IMR-90 (cell line): ENCODE results near the gene AMPD1. TPM values are rescaled to one million over a fixed set of nuclear protein-coding genes. Genes with fewer than 3 reads are reported as not detected.

Experiments used
- ATAC-seq: fragments of 200-7000 bp; cut with Tn5 transposase; 2 replicates; pipeline ENCODE4 v1.9.1; 2020; ENCODE audit warnings: low read depth, mild to moderate bottlenecking, moderate library complexity
- BruUV-seq: library from RNA; stranded (reverse); fragments of 400-500 nt; replicated peaks from 2 replicates; lab custom pipeline; 2021; lab: Mats Ljungman, UMichigan
- CTCF ChIA-PET: fragments of 300-600 bp; formaldehyde crosslinking; extraction: SDS; loops from one replicate; lab custom pipeline; 2021; ENCODE audit warnings: antibody characterized with exemption; lab: Yijun Ruan, JAX
- POLR2A ChIA-PET: fragments of 300-600 bp; sonication (Branson Sonifier 250); formaldehyde crosslinking; loops from one replicate; lab custom pipeline; 2022; ENCODE audit warnings: antibody characterized with exemption; ENCODE audit not compliant: unreplicated experiment; lab: Charles Lee
- DNase-seq: peaks from one replicate; pipeline ENCODE4 v3.0.0; 2013
- H2AFZ ChIP-seq: replicated peaks from 2 replicates; pipeline ENCODE3; 2013; ENCODE audit warnings: low read length, mild to moderate bottlenecking; ENCODE audit not compliant: poor library complexity
- H2AK5ac ChIP-seq: 2 replicates; pipeline ENCODE4 v1.6.1; 2013; ENCODE audit warnings: low read depth, low read length, inconsistent platforms
- H2AK9ac ChIP-seq: replicated peaks from 2 replicates; pipeline ENCODE3; 2013; ENCODE audit warnings: mild to moderate bottlenecking, low read depth, low read length, moderate library complexity; ENCODE audit not compliant: poor library complexity
- H2BK120ac ChIP-seq: 2 replicates; pipeline ENCODE4 v1.6.1; 2013; ENCODE audit warnings: low read depth, low read length, inconsistent platforms
- H2BK15ac ChIP-seq: 3 replicates; pipeline ENCODE4 v1.6.1; 2013; ENCODE audit warnings: low read depth, low read length, inconsistent platforms
- H2BK20ac ChIP-seq: 2 replicates; pipeline ENCODE4 v1.6.1; 2013; ENCODE audit warnings: low read depth, mild to moderate bottlenecking, inconsistent platforms, low read length, moderate library complexity
- H2BK5ac ChIP-seq: 2 replicates; pipeline ENCODE4 v1.6.1; 2013; ENCODE audit warnings: mild to moderate bottlenecking, low read depth, low read length, inconsistent platforms; ENCODE audit not compliant: poor library complexity, severe bottlenecking
- H3K14ac ChIP-seq: replicated peaks from 2 replicates; pipeline ENCODE4 v1.6.1; 2013; ENCODE audit warnings: low read depth, low read length, inconsistent platforms
- H3K18ac ChIP-seq: 2 replicates; pipeline ENCODE4 v1.6.1; 2013; ENCODE audit warnings: low read depth, low read length, control low read depth
- H3K23ac ChIP-seq: 2 replicates; pipeline ENCODE4 v1.6.1; 2013; ENCODE audit warnings: low read depth, low read length, inconsistent platforms
- H3K27ac ChIP-seq: 2 replicates; pipeline ENCODE4 v1.5.1; 2013; ENCODE audit warnings: mild to moderate bottlenecking, control low read depth, low read length; ENCODE audit not compliant: insufficient read depth
- H3K27me3 ChIP-seq: 2 replicates; pipeline ENCODE4 v1.6.1; 2013; ENCODE audit warnings: low read length; ENCODE audit not compliant: control insufficient read depth, insufficient read depth
- H3K36me3 ChIP-seq: 2 replicates; pipeline ENCODE4 v1.6.1; 2013; ENCODE audit warnings: low read length, mixed read lengths; ENCODE audit not compliant: control insufficient read depth, insufficient read depth
- H3K4ac ChIP-seq: 2 replicates; pipeline ENCODE4 v1.6.1; 2013; ENCODE audit warnings: low read depth, low read length, inconsistent platforms
- H3K4me1 ChIP-seq: 2 replicates; pipeline ENCODE4 v1.6.1; 2013; ENCODE audit warnings: low read length, mixed read lengths; ENCODE audit not compliant: control insufficient read depth, insufficient read depth
- H3K4me2 ChIP-seq: 2 replicates; pipeline ENCODE4 v1.6.1; 2013; ENCODE audit warnings: low read depth, mild to moderate bottlenecking, control low read depth, low read length, moderate library complexity
- H3K4me3 ChIP-seq: 2 replicates; pipeline ENCODE4 v1.5.1; 2013; ENCODE audit warnings: low read depth, mild to moderate bottlenecking, control low read depth, low read length, moderate library complexity; ENCODE audit not compliant: insufficient read depth
- H3K56ac ChIP-seq: 2 replicates; pipeline ENCODE4 v1.6.1; 2013; ENCODE audit warnings: low read length, inconsistent platforms; ENCODE audit not compliant: insufficient read depth; ENCODE audit errors: extremely low read depth
- H3K79me1 ChIP-seq, 2 experiments: 2 replicates each; pipeline ENCODE4 v1.6.1; 2013; ENCODE audit warnings: low read length in 2 of 2, inconsistent platforms in 1 of 2, low read depth in 1 of 2
- H3K9ac ChIP-seq: 2 replicates; pipeline ENCODE4 v1.6.1; 2013; ENCODE audit warnings: low read depth, low read length, control low read depth
- H3K9me1 ChIP-seq: 2 replicates; pipeline ENCODE4 v1.6.1; 2013; ENCODE audit warnings: low read length, inconsistent platforms; ENCODE audit not compliant: insufficient read depth
- H3K9me3 ChIP-seq: 2 replicates; pipeline ENCODE4 v1.6.1; 2013; ENCODE audit warnings: low read length; ENCODE audit not compliant: control insufficient read depth, insufficient read depth
- H4K20me1 ChIP-seq: 2 replicates; pipeline ENCODE4 v1.6.1; 2013; ENCODE audit warnings: low read length, inconsistent platforms; ENCODE audit not compliant: insufficient read depth
- H4K5ac ChIP-seq: 2 replicates; pipeline ENCODE4 v1.6.1; 2013; ENCODE audit warnings: mild to moderate bottlenecking, low read depth, low read length, control low read depth
- H4K8ac ChIP-seq, 2 experiments: 2 replicates each; pipeline ENCODE4 v1.6.1; 2013; ENCODE audit warnings: low read depth in 2 of 2, low read length in 2 of 2, control low read depth in 1 of 2, inconsistent platforms in 1 of 2
- H4K91ac ChIP-seq: 2 replicates; pipeline ENCODE4 v1.6.1; 2013; ENCODE audit warnings: low read depth, low read length, inconsistent platforms; ENCODE audit not compliant: insufficient read depth
- BHLHE40 ChIP-seq: fragments of 150-350 bp; IDR thresholded peaks from 2 replicates; pipeline ENCODE4 v1.6.1; 2016; ENCODE audit warnings: mild to moderate bottlenecking, low read depth, low read length
- CEBPB ChIP-seq: IDR thresholded peaks from 2 replicates; pipeline ENCODE4 v1.6.1; 2012; ENCODE audit warnings: low read depth, low read length, improper control_type of control experiment
- CHD1 ChIP-seq: IDR thresholded peaks from 2 replicates; pipeline ENCODE4 v1.6.1; 2012; ENCODE audit warnings: low read depth, low read length, improper control_type of control experiment
- FOS ChIP-seq: fragments of 150-350 bp; IDR thresholded peaks from 2 replicates; pipeline ENCODE4 v1.6.1; 2016; ENCODE audit warnings: low read depth, low read length
- MAFK ChIP-seq: IDR thresholded peaks from 2 replicates; pipeline ENCODE4 v1.6.1; 2012; ENCODE audit warnings: low read depth, low read length, improper control_type of control experiment
- MAZ ChIP-seq: IDR thresholded peaks from 2 replicates; pipeline ENCODE4 v1.6.1; 2012; ENCODE audit warnings: low read depth, mild to moderate bottlenecking, low read length, improper control_type of control experiment, moderate library complexity, borderline replicate concordance
- MXI1 ChIP-seq: IDR thresholded peaks from 2 replicates; pipeline ENCODE4 v1.6.1; 2012; ENCODE audit warnings: low read depth, mild to moderate bottlenecking, low read length, moderate library complexity, borderline replicate concordance
- NFE2L2 ChIP-seq: fragments of 150-350 bp; IDR thresholded peaks from 2 replicates; pipeline ENCODE4 v1.6.1; 2016; ENCODE audit warnings: low read depth, mild to moderate bottlenecking, low read length
- POLR2A ChIP-seq: IDR thresholded peaks from 2 replicates; pipeline ENCODE4 v1.6.1; 2012; ENCODE audit warnings: mild to moderate bottlenecking, low read depth, low read length
- RAD21 ChIP-seq: IDR thresholded peaks from 2 replicates; pipeline ENCODE4 v1.6.1; 2012; ENCODE audit warnings: low read length, improper control_type of control experiment
- RCOR1 ChIP-seq: IDR thresholded peaks from 2 replicates; pipeline ENCODE4 v1.6.1; 2012; ENCODE audit warnings: mild to moderate bottlenecking, low read length, improper control_type of control experiment; ENCODE audit not compliant: insufficient replicate concordance
- RFX5 ChIP-seq: IDR thresholded peaks from 2 replicates; pipeline ENCODE4 v1.8.0; 2012; ENCODE audit warnings: low read depth, mild to moderate bottlenecking, low read length, moderate library complexity
- SMC3 ChIP-seq: fragments of 150-350 bp; IDR thresholded peaks from 2 replicates; pipeline ENCODE4 v1.6.1; 2016; ENCODE audit warnings: low read depth, mild to moderate bottlenecking, antibody characterized with exemption, low read length, moderate library complexity
- USF2 ChIP-seq: fragments of 150-350 bp; IDR thresholded peaks from 2 replicates; pipeline ENCODE4 v1.6.1; 2017; ENCODE audit warnings: mild to moderate bottlenecking, antibody characterized with exemption, low read length, low read depth
- WGBS, 2 experiments: methylation state at CpG; one replicate each; pipeline versions ENCODE4 v1.1.5 to v1.1.7; 2013; ENCODE audit warnings: missing lambda C conversion rate in 2 of 2; ENCODE audit not compliant: insufficient read length in 1 of 2; ENCODE audit errors: extremely low coverage in 2 of 2; 5-methylcytosine and 5-hydroxymethylcytosine counted together
- dilution Hi-C: fragments of 300-500 bp; cut with HindIII; formaldehyde crosslinking; loops from one replicate; pipeline ENCODE4 v1.14.3; 2018; ENCODE audit warnings: low sequenced_read_pairs; ENCODE audit not compliant: unreplicated experiment
- in situ Hi-C: fragments of 300-500 bp; cut with MboI; formaldehyde crosslinking; loops from 3 replicates; pipeline ENCODE4 v1.14.3; 2019; ENCODE audit warnings: low sequenced_read_pairs, inconsistent platforms, mixed read lengths
- intact Hi-C: fragments of 100-400 bp; cut with micrococcal nuclease; formaldehyde crosslinking; loops from 2 replicates; pipeline ENCODE4 v1.10.0; 2022
- polyA plus RNA-seq, 3 experiments: library from polyadenylated mRNA; depleted of rRNA; stranded (reverse); fragments of >200 nt; gene quantifications; 2 replicates each; pipeline ENCODE4 v1.2.3, GENCODE V29; 2012; ENCODE audit warnings: low replicate concordance in 1 of 3
- total RNA-seq: library from RNA; depleted of rRNA; stranded (reverse); fragments of >200 nt; gene quantifications from 2 replicates; pipeline ENCODE4 v1.2.3, GENCODE V29; 2012
- TF ChIP-seq, protein P1 (sequence below): conservative IDR thresholded peaks from 2 replicates; pipeline ENCODE4 v1.5.1; 2012; ENCODE audit warnings: mild to moderate bottlenecking, low read depth, low read length, improper control_type of control experiment
- TF ChIP-seq, protein P2 (sequence below): fragments of 150-350 bp; IDR thresholded peaks from 2 replicates; pipeline ENCODE4 v1.6.1; 2016; ENCODE audit warnings: low read depth, mild to moderate bottlenecking, low read length, moderate library complexity, borderline replicate concordance

AMPD1 gene
- total and polyA plus RNA-seq, 2 of the 4 experiments (the other 2 are of a cell fraction): not detected

- dilution Hi-C loops (no loop called here), intact Hi-C loops (no loop called here), in situ Hi-C loops (loop anchor here (25.0 kb wide), 1 partner anchor 748 kb away; no protein-coding TSS in a partner anchor)
- WGBS, 2 experiments: 100% methylated on average over 2 of the region's 3 CpGs; no CpG with 5 or more reads in 1 of the 2 experiments
- Histone ChIP-seq H3K23ac (no peak overlapping the region), H3K4me1 (no peaks in the 10 kb centered on the region), H2AK5ac (no peak overlapping the region), H3K4me2 (no peak overlapping the region), H2AFZ (no peak overlapping the region), H3K4me3 (no peak overlapping the region), H3K27me3 (no peaks in the 10 kb centered on the region), H2BK15ac (no peak overlapping the region), H2BK120ac (no peak overlapping the region), H3K56ac (no peak overlapping the region), H3K27ac (no peak overlapping the region), H3K9me3 (no peaks in the 10 kb centered on the region), H3K79me1 (peaks cover 16 to 30% of the 10 kb centered on the region in 2 experiments), H3K9me1 (no peaks in the 10 kb centered on the region), H3K9ac (no peak overlapping the region), H2BK20ac (no peak overlapping the region), H3K4ac (no peak overlapping the region), H3K14ac (no peak overlapping the region), H3K18ac (no peak overlapping the region), H4K5ac (no peak overlapping the region), H3K36me3 (peaks cover 32% of the 10 kb centered on the region), H2BK5ac (no peak overlapping the region), H4K20me1 (peaks cover 4% of the 10 kb centered on the region; the same call in 1 of the 2 replicates), H4K91ac (no peak overlapping the region), H2AK9ac (no peak overlapping the region), H4K8ac (no peak overlapping the region)
- POLR2A ChIA-PET: no interaction called here
- CTCF ChIA-PET: no interaction called here
- no TSS peak for BruUV-seq
- TF ChIP-seq CEBPB (no peak), MAFK (no peak), POLR2A (no peak), MAZ (no peak), NFE2L2 (no peak), FOS (no peak), RAD21 (no peak), CHD1 (no peak), RCOR1 (no peak), USF2 (no peak), SMC3 (no peak), RFX5 (no peak), MXI1 (no peak), BHLHE40 (no peak)
- TF ChIP-seq, protein P1, sequence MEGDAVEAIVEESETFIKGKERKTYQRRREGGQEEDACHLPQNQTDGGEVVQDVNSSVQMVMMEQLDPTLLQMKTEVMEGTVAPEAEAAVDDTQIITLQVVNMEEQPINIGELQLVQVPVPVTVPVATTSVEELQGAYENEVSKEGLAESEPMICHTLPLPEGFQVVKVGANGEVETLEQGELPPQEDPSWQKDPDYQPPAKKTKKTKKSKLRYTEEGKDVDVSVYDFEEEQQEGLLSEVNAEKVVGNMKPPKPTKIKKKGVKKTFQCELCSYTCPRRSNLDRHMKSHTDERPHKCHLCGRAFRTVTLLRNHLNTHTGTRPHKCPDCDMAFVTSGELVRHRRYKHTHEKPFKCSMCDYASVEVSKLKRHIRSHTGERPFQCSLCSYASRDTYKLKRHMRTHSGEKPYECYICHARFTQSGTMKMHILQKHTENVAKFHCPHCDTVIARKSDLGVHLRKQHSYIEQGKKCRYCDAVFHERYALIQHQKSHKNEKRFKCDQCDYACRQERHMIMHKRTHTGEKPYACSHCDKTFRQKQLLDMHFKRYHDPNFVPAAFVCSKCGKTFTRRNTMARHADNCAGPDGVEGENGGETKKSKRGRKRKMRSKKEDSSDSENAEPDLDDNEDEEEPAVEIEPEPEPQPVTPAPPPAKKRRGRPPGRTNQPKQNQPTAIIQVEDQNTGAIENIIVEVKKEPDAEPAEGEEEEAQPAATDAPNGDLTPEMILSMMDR: no peak
- TF ChIP-seq, protein P2, sequence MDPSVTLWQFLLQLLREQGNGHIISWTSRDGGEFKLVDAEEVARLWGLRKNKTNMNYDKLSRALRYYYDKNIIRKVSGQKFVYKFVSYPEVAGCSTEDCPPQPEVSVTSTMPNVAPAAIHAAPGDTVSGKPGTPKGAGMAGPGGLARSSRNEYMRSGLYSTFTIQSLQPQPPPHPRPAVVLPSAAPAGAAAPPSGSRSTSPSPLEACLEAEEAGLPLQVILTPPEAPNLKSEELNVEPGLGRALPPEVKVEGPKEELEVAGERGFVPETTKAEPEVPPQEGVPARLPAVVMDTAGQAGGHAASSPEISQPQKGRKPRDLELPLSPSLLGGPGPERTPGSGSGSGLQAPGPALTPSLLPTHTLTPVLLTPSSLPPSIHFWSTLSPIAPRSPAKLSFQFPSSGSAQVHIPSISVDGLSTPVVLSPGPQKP: no peak
- DNase-seq (no peak), ATAC-seq (no peak)
These were observed 15.0 kb upstream of the AMPD1 start for GRCh38 chr1:114710360-114710759.
